Liver (tissue), 3 donors: ENCODE measurements around the gene SCLY.

Experiments used
- ATF3 ChIP-seq: IDR thresholded peaks from 2 replicates; pipeline ENCODE4 v1.6.1; 2016; ENCODE audit warnings: antibody characterized with exemption
- CTCF ChIP-seq: fragments of 150-350 bp; IDR thresholded peaks from 2 replicates; pipeline ENCODE4 v1.5.1; 2017; ENCODE audit warnings: improper control_type of control experiment, low read depth, low read length; ENCODE audit not compliant: missing input control
- FOXA2 ChIP-seq: IDR thresholded peaks from 2 replicates; pipeline ENCODE4 v1.6.1; 2016; ENCODE audit warnings: antibody characterized with exemption
- GABPA ChIP-seq, 2 donors: IDR thresholded peaks in 1 of 2; conservative IDR thresholded peaks in 1 of 2; 2 replicates each; pipeline ENCODE4 v1.6.1; 2016; ENCODE audit warnings: antibody characterized with exemption in 2 of 2, mild to moderate bottlenecking in 1 of 2, moderate library complexity in 1 of 2
- JUND ChIP-seq, 2 donors: IDR thresholded peaks; 2 replicates each; pipeline ENCODE4 v1.6.1; 2016; ENCODE audit warnings: antibody characterized with exemption in 2 of 2
- RAD21 ChIP-seq, 2 donors: IDR thresholded peaks; 2 replicates each; pipeline ENCODE4 v1.6.1; 2016; ENCODE audit warnings: antibody characterized with exemption in 2 of 2, mild to moderate bottlenecking in 2 of 2
- RXRA ChIP-seq, 2 donors: IDR thresholded peaks; 2 replicates each; pipeline ENCODE4 v1.6.1; 2017 to 2018; ENCODE audit warnings: antibody characterized with exemption in 2 of 2, mild to moderate bottlenecking in 1 of 2
- YY1 ChIP-seq: IDR thresholded peaks from 2 replicates; pipeline ENCODE4 v1.6.1; 2016; ENCODE audit warnings: antibody characterized with exemption, mild to moderate bottlenecking
- donor health status: healthy.
- donor health status: healthy.

- TF ChIP-seq CTCF, result no peak
- no peak for TF ChIP-seq GABPA (IDR thresholded peaks at IDR 0.05 in 1 of 2, conservative IDR thresholded peaks at IDR 0.05 in 1 of 2)
- TF ChIP-seq RXRA (IDR thresholded peaks at IDR 0.05), result no peak
- TF ChIP-seq JUND (IDR thresholded peaks at IDR 0.05), result no peak
- TF ChIP-seq RAD21 (IDR thresholded peaks at IDR 0.05), result no peak
- TF ChIP-seq YY1, result no peak
- TF ChIP-seq FOXA2, result no peak
- no peak for TF ChIP-seq ATF3
Observed at GRCh38 chr2:238131761-238132462, 71.1 kb downstream of the SCLY start.
